K562 (cell line): ENCODE data around the gene ANKRD13B. TPM values are rescaled to one million over a fixed set of nuclear protein-coding genes. Genes with fewer than 3 reads are reported as not detected.
A peak's percentile ranks its signal among the peaks of the same experiment; 100 is the strongest.

Experiments used
- ATF7 ChIP-seq: fragments of 450-650 bp; IDR thresholded peaks from 2 replicates; pipeline ENCODE4 v1.7.1; 2014; ENCODE audit warnings: mild to moderate bottlenecking, moderate library complexity
- ELF4 ChIP-seq: fragments of 450-650 bp; formaldehyde crosslinking; IDR thresholded peaks from 2 replicates; pipeline ENCODE4 v1.4.0; 2022; ENCODE audit warnings: missing genetic modification characterization
- EP400 ChIP-seq: fragments of 450-650 bp; IDR thresholded peaks from 2 replicates; pipeline ENCODE4 v1.6.1; 2017; ENCODE audit warnings: antibody characterized with exemption, mild to moderate bottlenecking, moderate library complexity
- ERF ChIP-seq: fragments of 450-650 bp; formaldehyde crosslinking; IDR thresholded peaks from 2 replicates; pipeline ENCODE4 v1.4.0; 2020; ENCODE audit warnings: mild to moderate bottlenecking, mixed read lengths
- MXI1 ChIP-seq: IDR thresholded peaks from 2 replicates; pipeline ENCODE4 v1.6.1; 2011; ENCODE audit warnings: low read depth, mild to moderate bottlenecking, improper control_type of control experiment, low read length
- NR4A1 ChIP-seq, 2 experiments: fragments of 250-450 bp in 1 of 2; fragments of 450-650 bp in 1 of 2; sonication (Bioruptor Pico) in 1 of 2; IDR thresholded peaks; 2 replicates each; pipeline versions ENCODE4 v1.4.0 to v1.6.1; 2016 to 2020; ENCODE audit warnings: mild to moderate bottlenecking in 2 of 2, missing compliant biosample characterization in 1 of 2, missing genetic modification characterization in 1 of 2, moderate library complexity in 1 of 2
- polyA plus RNA-seq, 8 experiments: library from polyadenylated mRNA; depleted of rRNA in 4 of 8; stranded (reverse) in 5 of 8; unstranded in 3 of 8; fragments of >200 nt; fragmentation: Nextera tagmentation in 2 of 8; fragmentation: Illumina TruSeq in 1 of 8; extraction: Ambion mirVana in 2 of 8; extraction: Trizol in 1 of 8; gene quantifications; 2 replicates each; pipeline versions ENCODE4 v1.2.1 to v1.2.3, GENCODE V29; 2011 to 2014; ENCODE audit warnings: inconsistent platforms in 1 of 8, missing spikeins in 1 of 8
- total RNA-seq, 7 experiments: library from RNA; depleted of rRNA in 6 of 7; stranded (reverse); fragments of >200 nt in 6 of 7; fragmentation: Illumina TruSeq in 2 of 7; extraction: Trizol in 2 of 7; gene quantifications; 2 replicates each; pipeline versions ENCODE4 v1.2.1 to v1.2.3, GENCODE V29; 2011 to 2021; ENCODE audit warnings: low replicate concordance in 1 of 7
- TF ChIP-seq, protein P1 (sequence below), 3 experiments: fragments of 200-800 bp in 1 of 3; sonication (Bioruptor generic) in 1 of 3; sonication (generic) in 1 of 3; formaldehyde crosslinking in 1 of 3; IDR thresholded peaks; 2 replicates each; pipeline versions ENCODE4 v1.6.1 to v1.8.0; 2016 to 2022; ENCODE audit warnings: mild to moderate bottlenecking in 2 of 3, missing compliant biosample characterization in 2 of 3, missing genetic modification characterization in 2 of 3, missing genetic modification reagents in 1 of 3
- TF ChIP-seq, protein P2 (sequence below): fragments of 200-800 bp; sonication (Bioruptor generic); IDR thresholded peaks from 2 replicates; pipeline ENCODE4 v1.6.1; 2016; ENCODE audit warnings: missing genetic modification characterization, missing compliant biosample characterization
- TF ChIP-seq, protein P3 (sequence below), 3 experiments: fragments of 200-800 bp in 1 of 3; fragments of 250-450 bp in 1 of 3; fragments of 450-650 bp in 1 of 3; sonication (Bioruptor Pico) in 1 of 3; sonication (Bioruptor generic) in 1 of 3; formaldehyde crosslinking in 1 of 3; IDR thresholded peaks; 2 replicates each; pipeline versions ENCODE4 v1.6.1 to v1.8.0; 2016 to 2022; ENCODE audit warnings: mild to moderate bottlenecking in 2 of 3, missing genetic modification characterization in 2 of 3, missing compliant biosample characterization in 1 of 3, moderate library complexity in 1 of 3
- TF ChIP-seq, protein P4 (sequence below): fragments of 250-450 bp; sonication (Bioruptor Pico); IDR thresholded peaks from 2 replicates; pipeline ENCODE4 v1.4.0; 2020; ENCODE audit warnings: borderline replicate concordance
- TF ChIP-seq, protein P5 (sequence below): sonication (generic); formaldehyde crosslinking; IDR thresholded peaks from 2 replicates; pipeline ENCODE4 v1.8.0; 2022; ENCODE audit warnings: mild to moderate bottlenecking, missing genetic modification reagents

ANKRD13B gene
- total and polyA plus RNA-seq, 9 of the 15 experiments (the other 6 are each of a cell fraction or from before 2014, with no cell fraction given), result 0.15 to 28.1 (median 4.6) TPM

DNA sequence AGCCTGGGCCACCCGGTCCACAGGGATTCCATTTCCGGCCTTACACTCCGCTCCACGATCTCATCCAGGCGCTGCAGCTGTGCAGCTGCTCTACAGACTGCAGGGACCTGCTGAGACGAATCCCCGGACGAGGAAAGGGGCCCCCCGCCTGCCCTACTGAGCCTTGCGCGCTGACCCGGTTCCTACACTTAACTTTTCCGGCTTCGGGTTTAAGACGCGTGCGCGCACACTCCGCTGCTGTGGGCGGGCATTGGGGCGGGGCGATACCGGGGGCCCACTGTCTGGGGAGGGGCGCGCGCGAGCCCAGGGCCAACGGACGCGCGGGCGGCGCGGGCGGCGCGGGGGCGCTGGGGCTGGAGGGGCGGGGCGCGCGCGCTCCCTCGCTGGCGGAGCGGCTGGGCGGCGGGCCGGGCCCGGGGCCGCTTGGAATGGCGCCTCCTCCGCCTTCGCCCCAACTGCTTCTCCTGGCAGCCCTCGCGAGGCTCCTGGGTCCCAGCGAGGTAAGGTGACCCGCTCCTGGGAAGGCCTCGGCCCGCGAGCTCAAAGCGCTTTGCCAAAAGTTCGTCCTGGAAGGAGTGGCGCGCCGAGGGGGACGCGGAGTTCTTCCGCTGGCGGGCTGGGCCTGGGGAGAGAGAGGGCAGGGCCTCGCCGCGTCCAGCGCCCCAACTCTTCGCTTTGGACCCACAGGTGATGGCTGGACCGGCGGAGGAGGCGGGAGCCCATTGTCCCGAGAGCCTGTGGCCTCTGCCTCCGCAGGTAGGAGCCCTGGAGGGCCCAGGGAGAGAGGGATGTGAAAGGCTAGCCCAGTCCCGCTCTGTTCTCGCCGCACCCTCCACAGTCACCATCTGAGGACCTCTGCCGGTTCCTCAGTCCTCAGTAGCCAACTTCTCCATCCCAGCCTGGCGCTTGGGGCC lies 24.3 kb upstream of the ANKRD13B start, which contains the start of gene TP53I13 (continued):
- TF ChIP-seq, protein P1, sequence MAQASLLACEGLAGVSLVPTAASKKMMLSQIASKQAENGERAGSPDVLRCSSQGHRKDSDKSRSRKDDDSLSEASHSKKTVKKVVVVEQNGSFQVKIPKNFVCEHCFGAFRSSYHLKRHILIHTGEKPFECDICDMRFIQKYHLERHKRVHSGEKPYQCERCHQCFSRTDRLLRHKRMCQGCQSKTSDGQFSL (CRISPR knock-in tag; IDR thresholded peaks at IDR 0.05), result no peak
- TF ChIP-seq, protein P1 (tag; IDR thresholded peaks at IDR 0.05), result no peak
- TF ChIP-seq ERF (0 out of 2 replicates have a peak, but pooled peaks have one; percentile 53), ELF4 (CRISPR knock-in tag) (no peak), NR4A1 (CRISPR knock-in tag; IDR thresholded peaks at IDR 0.05) (no peak), NR4A1 (tag; IDR thresholded peaks at IDR 0.05) (no peak), EP400 (0 out of 2 replicates have a peak, but pooled peaks have one; percentile 8), ATF7 (no peak), MXI1 (no peak)
- TF ChIP-seq, protein P2, sequence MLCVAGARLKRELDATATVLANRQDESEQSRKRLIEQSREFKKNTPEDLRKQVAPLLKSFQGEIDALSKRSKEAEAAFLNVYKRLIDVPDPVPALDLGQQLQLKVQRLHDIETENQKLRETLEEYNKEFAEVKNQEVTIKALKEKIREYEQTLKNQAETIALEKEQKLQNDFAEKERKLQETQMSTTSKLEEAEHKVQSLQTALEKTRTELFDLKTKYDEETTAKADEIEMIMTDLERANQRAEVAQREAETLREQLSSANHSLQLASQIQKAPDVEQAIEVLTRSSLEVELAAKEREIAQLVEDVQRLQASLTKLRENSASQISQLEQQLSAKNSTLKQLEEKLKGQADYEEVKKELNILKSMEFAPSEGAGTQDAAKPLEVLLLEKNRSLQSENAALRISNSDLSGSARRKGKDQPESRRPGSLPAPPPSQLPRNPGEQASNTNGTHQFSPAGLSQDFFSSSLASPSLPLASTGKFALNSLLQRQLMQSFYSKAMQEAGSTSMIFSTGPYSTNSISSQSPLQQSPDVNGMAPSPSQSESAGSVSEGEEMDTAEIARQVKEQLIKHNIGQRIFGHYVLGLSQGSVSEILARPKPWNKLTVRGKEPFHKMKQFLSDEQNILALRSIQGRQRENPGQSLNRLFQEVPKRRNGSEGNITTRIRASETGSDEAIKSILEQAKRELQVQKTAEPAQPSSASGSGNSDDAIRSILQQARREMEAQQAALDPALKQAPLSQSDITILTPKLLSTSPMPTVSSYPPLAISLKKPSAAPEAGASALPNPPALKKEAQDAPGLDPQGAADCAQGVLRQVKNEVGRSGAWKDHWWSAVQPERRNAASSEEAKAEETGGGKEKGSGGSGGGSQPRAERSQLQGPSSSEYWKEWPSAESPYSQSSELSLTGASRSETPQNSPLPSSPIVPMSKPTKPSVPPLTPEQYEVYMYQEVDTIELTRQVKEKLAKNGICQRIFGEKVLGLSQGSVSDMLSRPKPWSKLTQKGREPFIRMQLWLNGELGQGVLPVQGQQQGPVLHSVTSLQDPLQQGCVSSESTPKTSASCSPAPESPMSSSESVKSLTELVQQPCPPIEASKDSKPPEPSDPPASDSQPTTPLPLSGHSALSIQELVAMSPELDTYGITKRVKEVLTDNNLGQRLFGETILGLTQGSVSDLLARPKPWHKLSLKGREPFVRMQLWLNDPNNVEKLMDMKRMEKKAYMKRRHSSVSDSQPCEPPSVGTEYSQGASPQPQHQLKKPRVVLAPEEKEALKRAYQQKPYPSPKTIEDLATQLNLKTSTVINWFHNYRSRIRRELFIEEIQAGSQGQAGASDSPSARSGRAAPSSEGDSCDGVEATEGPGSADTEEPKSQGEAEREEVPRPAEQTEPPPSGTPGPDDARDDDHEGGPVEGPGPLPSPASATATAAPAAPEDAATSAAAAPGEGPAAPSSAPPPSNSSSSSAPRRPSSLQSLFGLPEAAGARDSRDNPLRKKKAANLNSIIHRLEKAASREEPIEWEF (CRISPR knock-in tag), result no peak
- TF ChIP-seq, protein P3, sequence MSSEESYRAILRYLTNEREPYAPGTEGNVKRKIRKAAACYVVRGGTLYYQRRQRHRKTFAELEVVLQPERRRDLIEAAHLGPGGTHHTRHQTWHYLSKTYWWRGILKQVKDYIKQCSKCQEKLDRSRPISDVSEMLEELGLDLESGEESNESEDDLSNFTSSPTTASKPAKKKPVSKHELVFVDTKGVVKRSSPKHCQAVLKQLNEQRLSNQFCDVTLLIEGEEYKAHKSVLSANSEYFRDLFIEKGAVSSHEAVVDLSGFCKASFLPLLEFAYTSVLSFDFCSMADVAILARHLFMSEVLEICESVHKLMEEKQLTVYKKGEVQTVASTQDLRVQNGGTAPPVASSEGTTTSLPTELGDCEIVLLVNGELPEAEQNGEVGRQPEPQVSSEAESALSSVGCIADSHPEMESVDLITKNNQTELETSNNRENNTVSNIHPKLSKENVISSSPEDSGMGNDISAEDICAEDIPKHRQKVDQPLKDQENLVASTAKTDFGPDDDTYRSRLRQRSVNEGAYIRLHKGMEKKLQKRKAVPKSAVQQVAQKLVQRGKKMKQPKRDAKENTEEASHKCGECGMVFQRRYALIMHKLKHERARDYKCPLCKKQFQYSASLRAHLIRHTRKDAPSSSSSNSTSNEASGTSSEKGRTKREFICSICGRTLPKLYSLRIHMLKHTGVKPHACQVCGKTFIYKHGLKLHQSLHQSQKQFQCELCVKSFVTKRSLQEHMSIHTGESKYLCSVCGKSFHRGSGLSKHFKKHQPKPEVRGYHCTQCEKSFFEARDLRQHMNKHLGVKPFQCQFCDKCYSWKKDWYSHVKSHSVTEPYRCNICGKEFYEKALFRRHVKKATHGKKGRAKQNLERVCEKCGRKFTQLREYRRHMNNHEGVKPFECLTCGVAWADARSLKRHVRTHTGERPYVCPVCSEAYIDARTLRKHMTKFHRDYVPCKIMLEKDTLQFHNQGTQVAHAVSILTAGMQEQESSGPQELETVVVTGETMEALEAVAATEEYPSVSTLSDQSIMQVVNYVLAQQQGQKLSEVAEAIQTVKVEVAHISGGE (CRISPR knock-in tag; IDR thresholded peaks at IDR 0.05), result peak in 1 of 3 experiments; percentile 64; a peak in 2 of 6 replicates
- TF ChIP-seq, protein P4, sequence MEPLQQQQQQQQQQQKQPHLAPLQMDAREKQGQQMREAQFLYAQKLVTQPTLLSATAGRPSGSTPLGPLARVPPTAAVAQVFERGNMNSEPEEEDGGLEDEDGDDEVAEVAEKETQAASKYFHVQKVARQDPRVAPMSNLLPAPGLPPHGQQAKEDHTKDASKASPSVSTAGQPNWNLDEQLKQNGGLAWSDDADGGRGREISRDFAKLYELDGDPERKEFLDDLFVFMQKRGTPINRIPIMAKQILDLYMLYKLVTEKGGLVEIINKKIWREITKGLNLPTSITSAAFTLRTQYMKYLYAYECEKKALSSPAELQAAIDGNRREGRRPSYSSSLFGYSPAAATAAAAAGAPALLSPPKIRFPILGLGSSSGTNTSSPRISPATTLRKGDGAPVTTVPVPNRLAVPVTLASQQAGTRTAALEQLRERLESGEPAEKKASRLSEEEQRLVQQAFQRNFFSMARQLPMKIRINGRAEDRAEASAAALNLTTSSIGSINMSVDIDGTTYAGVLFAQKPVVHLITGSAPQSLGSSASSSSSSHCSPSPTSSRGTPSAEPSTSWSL, result no peak
- TF ChIP-seq, protein P5, sequence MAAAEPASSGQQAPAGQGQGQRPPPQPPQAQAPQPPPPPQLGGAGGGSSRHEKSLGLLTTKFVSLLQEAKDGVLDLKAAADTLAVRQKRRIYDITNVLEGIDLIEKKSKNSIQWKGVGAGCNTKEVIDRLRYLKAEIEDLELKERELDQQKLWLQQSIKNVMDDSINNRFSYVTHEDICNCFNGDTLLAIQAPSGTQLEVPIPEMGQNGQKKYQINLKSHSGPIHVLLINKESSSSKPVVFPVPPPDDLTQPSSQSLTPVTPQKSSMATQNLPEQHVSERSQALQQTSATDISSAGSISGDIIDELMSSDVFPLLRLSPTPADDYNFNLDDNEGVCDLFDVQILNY, result no peak
